AG20443 (cell line): Measurements from ENCODE around the gene UNC50.
"Not testable (repeated sequence)": the region's sequence is repeated elsewhere in the genome, so short reads cannot be mapped to it uniquely, and the experiment has no call there.

Experiments
- DNase-seq: peaks from one replicate; pipeline ENCODE4 v3.0.0; 2012; ENCODE audit warnings: low spot score, mixed read lengths

Gene UNC50

DNA sequence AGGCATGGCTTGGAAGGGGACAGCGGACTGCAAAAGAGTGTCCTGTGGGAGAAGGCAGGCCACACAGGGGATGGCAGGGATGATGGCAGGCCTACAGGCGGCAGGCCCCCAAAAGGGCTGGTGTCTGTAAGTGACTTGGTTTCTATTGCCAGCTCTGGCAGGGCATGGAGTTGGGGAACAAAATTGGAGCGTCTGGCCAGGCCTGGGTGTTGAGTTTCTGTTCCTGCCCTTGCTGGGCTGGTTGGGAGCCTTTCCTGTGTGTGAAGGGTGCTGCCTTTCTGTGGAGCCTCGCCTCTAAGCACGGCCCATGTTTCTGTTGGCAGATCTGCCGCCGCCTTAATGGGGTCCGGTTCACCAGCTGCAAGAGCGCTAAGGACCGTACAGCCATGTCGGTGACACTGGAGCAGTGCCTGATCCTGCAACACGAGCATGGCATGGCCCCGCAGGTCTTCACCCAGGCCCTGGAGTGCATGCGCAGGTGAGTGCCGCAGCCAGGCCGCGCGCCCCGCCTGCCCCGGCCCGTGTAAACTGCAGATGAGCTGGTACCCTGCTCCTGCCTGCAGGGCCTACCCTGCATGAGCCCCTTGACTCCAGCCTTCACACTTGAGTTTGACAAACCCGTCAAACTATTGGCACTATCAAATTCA is 31.6 kb upstream of the UNC50 start:
- DNase-seq, result no peak

DNA sequence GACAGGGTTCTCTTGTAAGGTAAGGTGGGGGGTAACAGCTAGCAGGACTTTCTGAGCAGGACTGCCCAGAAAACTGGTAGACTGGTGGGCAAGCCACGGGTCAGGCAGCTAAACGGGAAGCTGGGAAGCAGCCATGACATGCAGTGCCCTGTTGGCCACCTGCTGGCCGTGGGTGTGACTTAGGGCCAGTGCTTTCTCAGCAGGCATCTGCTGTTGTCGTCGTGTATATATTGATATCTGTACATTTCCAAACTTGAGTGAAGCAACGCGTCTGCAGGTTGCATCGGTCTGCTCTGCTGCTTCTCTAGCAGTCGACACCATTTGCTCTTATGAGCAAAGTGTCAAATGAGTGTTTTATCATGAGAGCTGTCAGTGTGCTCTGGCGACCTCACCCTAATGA is 31.1 kb upstream of the UNC50 start:
- DNase-seq, result no peak

DNA sequence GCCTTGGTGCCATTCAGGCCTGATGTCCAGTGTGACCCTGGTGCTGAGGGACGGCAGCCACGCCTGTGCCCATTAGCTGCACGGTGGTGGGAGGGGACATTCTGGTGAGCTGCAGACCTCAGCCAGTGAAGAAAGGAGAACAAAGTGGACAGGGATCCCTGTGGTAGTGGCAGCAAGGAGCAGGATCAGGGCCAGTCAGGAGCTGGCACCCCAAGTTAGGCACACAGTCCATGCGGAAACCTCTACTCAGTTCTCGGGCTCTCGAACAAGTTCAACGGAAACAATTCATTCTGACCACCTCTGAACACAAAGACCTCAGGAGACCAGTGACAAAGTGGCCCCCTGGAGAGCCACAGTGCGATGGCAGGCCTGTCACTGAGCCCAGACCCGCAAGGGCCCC is 30.2 kb upstream of the UNC50 start:
- DNase-seq, result no peak

DNA sequence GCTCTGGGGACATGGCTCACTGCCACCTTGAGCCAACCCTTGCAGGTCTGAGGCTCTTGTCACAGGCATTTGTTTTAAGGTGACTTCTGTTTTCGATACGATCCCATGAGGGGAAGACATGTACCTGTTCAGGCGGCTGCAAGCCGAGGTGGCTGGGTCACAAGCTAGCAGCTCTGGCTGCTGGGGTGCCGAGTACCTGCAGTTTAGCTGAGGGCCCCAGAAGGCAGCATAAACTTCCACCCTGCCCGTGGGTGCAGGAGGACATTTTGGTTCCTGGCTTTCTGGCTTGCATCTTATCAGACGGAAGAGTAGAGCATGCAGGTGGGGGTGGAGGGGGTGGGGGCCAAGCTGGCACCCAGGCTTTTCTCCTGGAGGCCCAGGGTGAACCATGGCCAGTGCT is 28.5 kb upstream of the UNC50 start:
- DNase-seq, result no peak

DNA sequence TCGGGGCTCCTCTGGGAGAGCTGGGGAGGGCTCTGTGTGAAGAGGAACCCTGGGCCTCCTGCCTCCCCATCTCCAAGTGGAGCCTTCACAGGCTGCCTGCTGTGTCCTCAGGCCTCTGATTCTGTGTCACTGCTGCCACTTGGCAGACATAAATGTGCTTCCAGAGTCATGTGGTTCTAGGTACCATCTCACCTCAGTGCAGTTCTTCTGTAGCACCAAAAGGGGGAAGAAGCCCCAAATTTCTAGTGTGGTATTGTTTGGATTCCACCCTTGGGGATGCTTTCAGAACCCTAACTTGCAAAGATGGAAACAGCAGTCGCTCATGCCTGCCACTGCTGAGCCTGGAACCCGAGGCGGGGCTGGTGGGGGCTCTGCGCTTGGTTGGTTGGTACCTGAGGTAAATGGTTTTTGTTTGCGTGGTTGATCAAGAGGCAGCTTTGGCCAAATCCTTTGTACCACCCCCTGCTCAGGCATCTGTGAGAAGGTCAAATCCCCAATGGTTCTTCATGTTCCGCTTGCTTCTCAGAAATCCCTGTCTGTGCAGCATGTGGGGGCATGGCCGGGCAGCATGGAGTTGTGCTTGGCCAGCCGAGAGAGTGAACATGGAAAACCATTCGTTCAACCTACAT is 27.6 kb upstream of the UNC50 start:
- DNase-seq, result no peak

DNA sequence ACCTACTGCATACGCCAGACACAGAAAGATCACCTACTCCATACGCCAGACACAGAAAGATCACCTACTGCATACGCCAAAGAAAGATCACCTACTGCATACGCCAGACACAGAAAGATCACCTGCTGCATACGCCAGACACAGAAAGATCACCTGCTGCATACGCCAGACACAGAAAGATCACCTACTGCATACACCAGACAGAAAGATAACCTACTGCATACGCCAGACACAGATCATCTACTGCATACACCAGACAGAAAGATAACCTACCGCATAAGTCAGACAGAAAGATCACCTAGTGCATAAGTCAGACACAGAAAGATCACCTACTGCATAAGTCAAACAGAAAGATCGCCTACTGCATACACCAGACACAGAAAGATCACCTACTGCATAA is 25.9 kb upstream of the UNC50 start:
- no peak for DNase-seq

DNA sequence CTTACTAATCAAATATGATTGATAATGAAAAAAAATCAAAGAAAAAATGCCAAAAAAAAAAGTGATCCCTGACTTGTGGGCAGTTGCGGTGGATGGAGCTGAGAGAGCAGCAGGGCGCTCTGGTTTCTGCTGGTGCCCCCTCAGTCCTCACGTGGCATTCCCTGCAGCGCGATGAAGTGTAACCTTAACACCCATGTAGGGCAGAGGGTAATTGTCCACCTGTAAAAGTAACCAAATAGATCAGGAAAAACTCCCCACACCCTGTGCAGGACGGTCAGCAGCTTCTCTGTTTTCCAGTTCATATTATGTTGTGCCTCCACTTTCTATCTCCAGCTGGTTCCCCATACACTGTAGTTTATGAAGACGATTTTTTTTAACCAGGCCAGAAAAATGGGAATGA is 25.1 kb upstream of the UNC50 start:
- DNase-seq, result no peak

DNA sequence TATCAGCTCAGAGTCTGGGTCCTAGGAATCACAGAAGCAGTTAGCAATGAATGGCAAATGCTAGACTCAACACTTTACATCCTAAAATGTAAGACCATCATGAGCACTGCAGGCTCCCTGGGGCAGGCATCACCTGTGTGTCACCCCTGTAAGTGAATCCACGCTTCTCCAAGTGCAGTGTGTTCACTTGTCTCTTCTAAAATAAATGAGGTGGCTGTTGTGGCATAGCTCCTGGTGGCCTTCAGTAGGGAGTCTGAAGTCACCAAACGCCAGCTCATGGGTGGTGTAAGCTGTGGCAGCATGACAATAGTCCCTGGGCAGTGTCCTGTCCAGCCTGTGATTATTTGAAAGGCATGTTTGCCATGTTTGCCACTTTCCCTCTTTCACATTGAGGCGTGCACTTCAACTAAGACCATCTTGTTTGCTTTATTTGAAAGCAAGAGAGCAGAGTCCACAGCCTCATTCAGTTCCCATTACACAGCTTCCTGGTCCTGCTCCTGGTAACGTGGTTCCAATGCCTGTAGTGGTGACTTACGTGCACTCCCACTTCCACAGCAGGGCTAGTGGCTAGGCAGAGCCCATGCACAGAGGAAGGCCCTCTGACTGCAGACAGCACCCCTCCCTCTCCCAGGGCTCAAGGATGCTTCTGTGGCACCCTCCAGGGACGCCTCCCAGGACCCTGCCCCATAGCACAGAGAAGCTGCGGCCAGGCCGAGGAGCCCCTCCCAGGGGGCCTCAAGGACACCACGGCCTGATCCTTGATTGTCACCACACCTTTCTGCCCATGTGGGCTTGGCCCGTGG is 24.4 kb upstream of the UNC50 start:
- no peak for DNase-seq

DNA sequence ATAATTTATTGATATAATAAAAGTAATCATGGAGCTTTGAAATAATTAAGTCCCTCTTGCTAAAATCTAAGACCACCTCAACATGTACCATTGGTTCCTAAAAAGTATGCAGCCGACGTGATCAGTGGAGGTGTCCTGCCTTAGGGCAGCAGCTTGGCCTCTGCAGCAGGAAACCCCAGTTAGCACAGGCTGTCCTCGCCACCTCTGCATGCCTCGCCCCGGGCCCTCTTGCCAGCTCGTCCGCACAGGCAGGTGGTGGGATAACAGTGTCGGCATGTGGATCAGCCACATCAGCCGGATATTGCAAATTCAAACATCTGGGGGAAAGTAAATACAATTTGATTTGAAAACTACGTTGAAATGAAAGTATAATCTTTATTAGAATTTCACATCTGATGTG is 23.0 kb upstream of the UNC50 start:
- no peak for DNase-seq

DNA sequence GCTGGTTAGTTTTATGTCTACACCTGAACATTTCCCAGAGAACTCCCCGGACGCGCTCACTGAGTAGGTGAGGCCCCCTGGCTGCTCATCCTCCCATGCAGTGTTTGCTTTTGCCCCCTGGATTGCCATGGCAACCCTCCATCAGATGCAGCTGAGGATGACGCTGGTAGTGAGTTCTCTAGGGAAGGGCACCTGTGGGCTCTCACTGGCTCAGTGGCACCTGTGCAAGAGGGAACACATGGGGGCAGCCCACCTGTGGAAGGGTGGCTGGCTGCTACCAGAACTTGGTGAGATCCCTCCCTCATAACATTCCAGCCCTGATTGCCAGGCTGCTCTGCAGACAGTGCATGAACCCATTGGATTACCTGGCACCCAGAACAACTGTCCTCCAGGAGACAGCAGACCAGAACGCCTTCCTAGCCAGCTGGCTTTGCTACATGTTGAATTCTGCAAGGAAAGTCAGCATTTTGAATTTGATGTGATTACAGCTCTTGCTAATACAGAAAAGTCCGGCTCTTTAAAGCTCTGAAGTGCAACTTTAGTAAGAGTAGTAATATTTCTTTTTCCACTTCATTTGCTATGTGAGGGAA is 21.7 kb upstream of the UNC50 start:
- DNase-seq, result no peak

DNA sequence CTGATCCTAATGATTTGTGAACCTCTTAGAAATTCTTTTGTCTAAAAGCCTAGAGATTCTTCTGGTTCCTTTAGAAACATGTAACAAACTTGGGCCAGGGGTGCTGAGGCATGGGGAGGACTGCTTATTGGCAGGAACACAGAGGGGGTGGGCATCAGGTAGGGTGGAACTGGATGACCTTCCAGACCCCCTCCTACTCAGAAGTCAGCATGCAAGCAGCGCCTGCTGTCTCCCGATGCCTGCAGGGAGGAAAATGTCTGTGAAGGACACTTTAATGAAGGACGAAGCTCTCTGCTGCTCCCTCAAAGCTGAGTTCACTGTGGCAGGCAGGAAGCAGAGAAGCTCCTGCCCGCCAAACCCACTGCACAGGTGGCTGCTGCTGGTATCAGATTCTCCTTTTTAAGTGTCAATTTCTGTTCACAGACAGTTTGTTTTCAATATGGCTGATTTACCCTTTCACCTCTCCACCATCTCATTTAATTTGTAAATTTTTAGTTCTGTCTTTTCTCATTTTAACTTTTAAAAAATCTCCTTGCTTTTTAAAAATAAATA is 19.4 kb upstream of the UNC50 start:
- no peak for DNase-seq

DNA sequence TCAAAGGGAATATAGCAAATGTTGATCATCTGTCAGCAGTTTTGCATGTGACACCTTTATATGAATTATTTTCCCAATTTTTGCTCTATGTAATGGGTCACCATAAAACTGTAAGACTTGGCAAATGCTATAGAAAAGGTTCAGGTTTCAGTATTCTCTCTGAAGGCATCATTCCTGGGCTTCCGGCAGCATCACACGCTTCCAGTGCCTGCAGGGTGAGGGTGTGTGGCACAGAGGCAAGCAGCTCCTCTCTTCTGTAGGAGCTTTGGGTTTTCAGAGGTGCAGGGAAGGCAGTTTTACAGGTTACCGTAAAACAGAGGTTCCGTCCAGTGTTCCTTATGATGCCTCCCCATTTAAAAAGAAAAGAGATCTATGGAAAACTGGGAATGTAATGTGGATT is 18.9 kb upstream of the UNC50 start:
- no peak for DNase-seq

DNA sequence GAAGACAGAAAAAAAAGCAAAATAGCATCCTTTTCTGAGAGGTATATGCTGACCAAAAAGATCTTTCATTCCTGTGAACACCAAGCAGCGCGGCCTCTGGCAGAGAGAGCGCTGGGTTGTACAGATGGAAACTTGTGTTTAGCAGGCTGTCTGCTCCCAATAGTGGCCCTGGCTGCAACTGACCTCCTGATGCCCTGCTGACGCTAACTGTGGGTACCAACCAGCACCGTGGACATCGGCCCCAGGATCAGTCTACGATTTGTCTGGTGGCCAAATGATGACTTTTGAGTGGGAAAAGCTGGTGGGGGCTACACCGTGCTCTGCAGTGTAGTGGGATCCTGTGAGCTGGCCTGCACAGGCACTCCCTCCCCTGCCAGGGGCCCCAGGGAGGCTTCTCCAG is 15.8 kb upstream of the UNC50 start:
- DNase-seq, result no peak

DNA sequence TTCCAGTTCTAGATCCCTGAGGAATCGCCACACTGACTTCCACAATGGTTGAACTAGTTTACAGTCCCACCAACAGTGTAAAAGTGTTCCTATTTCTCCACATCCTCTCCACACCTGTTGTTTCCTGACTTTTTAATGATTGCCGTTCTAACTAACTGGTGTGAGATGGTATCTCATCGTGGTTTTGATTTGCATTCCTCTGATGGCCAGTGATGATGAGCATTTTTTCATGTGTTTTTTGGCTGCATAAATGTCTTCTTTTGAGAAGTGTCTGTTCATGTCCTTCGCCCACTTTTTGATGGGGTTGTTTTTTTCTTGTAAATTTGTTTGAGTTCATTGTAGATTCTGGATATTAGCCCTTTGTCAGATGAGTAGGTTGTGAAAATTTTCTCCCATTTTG is 13.7 kb upstream of the UNC50 start:
- DNase-seq, result not testable (repeated sequence)

DNA sequence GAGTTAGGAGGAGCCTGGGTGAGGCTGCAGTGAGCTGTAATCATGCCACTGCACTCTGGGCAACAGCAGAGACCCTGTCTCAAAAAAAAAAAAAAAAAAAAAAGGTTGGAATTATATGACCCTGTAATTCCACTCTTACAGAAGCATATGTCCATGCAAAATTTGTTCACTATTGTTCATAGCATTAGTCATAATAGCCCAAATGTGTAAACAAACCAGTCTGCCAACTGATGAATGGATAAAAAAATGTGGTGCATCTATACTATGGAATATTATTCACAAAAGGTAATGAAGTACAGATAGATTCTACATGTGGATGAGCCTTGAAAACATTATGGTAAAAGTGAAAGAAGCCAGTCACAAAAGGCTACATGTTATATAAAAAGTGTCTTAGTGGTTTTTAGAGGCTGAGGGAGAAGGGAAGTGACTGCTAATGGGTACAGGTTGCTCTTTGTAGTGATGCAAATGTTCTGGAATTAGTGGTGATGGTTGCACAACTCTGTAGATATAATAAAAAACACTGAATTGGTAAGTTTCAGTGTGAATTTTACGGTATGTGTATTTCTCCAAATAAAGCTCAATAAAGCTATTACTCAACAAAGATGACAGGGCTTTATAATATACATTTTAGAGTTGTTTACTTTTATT is 9.5 kb upstream of the UNC50 start:
- no peak for DNase-seq

DNA sequence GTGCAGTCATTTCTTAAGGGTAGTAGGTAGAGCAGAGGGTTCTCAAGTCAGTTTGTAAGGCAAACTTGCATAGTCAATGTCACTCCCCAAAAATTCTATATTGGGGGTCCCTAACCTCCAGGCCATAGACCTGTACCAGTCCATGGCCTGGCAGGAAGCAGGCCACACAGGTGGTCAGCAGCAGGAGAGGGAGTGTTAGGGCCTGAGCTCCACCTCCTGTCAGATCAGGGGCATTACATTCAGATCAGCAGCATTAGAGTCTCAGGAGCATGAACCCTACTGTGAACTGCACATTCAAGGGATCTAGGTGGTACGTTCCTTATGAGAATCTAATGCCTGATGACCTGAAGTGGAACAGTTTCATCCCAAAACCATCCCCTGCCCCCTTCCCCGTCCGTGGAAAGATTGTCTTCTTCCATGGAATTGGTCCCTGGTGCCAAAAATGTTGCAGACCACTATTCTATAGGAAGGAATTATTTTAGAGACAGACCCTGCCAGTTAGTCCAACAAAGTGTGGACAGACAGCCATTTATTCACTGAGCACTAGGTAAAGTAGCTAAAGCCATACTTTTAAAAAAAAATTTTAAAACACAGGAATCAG is 6.8 kb upstream of the UNC50 start:
- DNase-seq, result peak; percentile 56

DNA sequence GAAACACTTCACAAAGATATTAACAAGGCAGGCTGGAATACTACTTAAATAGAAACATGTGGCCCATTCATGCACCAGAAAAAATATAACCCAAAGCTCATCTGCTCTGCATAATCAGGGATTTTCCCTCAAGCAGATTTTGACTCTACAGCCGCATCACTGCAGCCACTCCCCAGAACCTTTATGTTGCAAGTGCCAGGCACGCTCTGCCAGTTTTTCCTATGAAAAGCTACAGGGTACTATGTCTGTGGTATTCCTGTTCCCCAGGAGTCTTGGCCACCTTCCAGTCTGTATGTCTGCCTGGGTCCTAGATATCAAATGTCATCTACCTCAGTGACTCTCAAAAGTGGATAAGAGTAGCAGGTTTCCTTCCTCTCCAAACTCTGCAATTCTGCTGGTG is 3.8 kb upstream of the UNC50 start:
- no peak for DNase-seq

DNA sequence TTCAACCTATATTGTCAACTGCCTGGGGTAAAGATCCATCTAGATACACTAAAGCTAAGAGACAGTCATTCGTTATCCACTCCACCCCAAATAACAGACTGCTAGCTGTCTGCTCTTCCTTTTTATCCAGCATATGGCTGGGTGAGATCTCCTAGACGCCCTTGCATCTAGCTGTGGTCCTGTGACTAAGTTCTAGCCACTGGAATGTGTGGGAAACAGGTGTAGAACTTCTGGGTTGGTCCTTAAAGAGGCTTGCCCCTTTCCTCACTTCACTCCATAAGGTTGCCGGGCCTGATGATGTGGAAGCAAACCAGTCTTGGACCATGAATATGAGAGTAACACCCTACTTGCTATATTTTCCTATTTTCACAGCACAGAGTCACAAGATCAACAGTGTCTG is 3.3 kb upstream of the UNC50 start:
- no peak for DNase-seq

DNA sequence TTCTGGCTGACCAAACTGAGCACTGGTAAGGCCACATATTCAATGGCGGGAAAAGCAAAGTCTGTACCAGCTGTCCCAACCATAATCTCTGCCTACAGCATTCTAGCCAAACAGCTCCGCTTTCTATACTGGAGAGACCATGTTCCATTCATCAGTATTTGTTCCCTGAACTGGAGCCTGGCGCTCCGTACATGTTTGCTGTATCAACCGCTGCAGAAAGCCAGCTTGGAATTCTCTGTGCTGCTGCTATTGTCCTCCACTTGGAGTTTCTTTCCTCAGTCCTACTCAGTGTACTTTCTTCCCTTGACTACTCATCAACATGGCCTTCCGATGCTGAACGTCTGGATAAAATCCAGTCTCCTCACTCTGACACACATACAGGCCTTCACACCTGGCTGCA is 2.0 kb upstream of the UNC50 start:
- no peak for DNase-seq

DNA sequence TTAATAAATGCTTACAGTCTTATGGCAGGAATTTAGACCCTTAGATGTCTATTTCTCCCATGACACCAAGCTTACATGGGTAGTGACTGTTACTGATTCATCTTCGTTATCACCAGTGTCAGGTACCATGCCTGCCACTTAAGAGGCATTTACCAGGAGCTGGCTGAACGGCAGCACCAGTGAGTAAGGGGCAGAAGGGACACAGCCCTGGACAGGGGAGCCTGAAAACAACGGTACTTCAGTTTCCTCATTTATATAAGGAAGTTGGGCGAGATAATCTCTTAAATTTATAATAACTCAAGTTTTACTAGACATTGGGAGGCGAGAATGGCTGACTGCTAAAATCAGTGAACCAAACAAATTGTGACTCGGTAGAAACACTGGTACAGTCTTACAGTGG is 1.3 kb upstream of the UNC50 start:
- no peak for DNase-seq

DNA sequence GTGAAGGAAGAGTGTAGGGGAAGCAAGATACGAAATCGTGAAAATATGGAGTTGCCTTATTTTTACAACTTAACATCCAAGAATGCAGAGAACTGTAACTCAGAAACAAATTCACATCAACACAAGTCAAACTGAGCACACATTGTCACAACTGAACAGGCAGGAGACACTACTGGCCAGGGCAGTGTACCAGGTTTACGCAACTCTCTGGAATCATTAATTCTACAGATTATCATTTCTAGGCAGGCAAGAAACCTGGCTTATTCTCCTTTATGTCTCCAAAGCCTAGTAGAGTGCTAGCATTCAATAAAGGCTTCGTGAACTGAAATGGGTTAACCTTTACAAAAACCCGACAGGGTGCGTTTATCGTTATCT is 661 bp upstream of the UNC50 start:
- DNase-seq, result no peak
